Left renal cortex interstitium (tissue), 4 donors: ENCODE measurements around the gene COL4A2. TPM values are rescaled to one million over a fixed set of nuclear protein-coding genes. Genes with fewer than 3 reads are reported as not detected.

ENCODE experiments used
- DNase-seq, 4 donors: peaks; one replicate each; pipeline ENCODE4 v3.0.0-alpha.2; 2013; ENCODE audit warnings: low read depth in 4 of 4, low spot score in 2 of 4, missing footprints in 1 of 4
- polyA plus RNA-seq, 4 donors: library from polyadenylated mRNA; unstranded; fragments of 120-200 nt; gene quantifications; one replicate each; pipeline ENCODE4 v1.2.1, GENCODE V29; 2013; ENCODE audit not compliant: insufficient read length in 4 of 4

COL4A2 gene
- polyA plus RNA-seq, 4 donors, result 413 to 571 (median 494) TPM

GRCh38 chr13:110271313-110271712 lies 35.8 kb upstream of the COL4A2 start:
- DNase-seq, result no peak

- DNase-seq, result no peak
Measured at GRCh38 chr13:110272227-110272626, 34.9 kb upstream of the COL4A2 start.

GRCh38 chr13:110272651-110273050 lies 34.4 kb upstream of the COL4A2 start:
- DNase-seq, result no peak

GRCh38 chr13:110273254-110273653 lies 33.8 kb upstream of the COL4A2 start:
- DNase-seq, result no peak

- DNase-seq, result no peak
Measured at GRCh38 chr13:110274687-110275086, 32.4 kb upstream of the COL4A2 start.

- no peak for DNase-seq
Measured at GRCh38 chr13:110275931-110276552, 31.0 kb upstream of the COL4A2 start.

GRCh38 chr13:110276553-110276950 lies 30.5 kb upstream of the COL4A2 start:
- no peak for DNase-seq

- DNase-seq, result no peak
Measured at GRCh38 chr13:110277357-110277975, 29.6 kb upstream of the COL4A2 start.

- no peak for DNase-seq
Measured at GRCh38 chr13:110278859-110279258, 28.2 kb upstream of the COL4A2 start.

- DNase-seq, result no peak
Measured at GRCh38 chr13:110279684-110280083, 27.4 kb upstream of the COL4A2 start.

- DNase-seq, result no peak
Measured at GRCh38 chr13:110280231-110280813, 26.8 kb upstream of the COL4A2 start.

GRCh38 chr13:110280985-110281688 lies 25.9 kb upstream of the COL4A2 start:
- no peak for DNase-seq

- DNase-seq, result no peak
Measured at GRCh38 chr13:110281736-110282135, 25.3 kb upstream of the COL4A2 start.

GRCh38 chr13:110282316-110282841 lies 24.7 kb upstream of the COL4A2 start:
- DNase-seq, result no peak

- DNase-seq, result no peak
Measured at GRCh38 chr13:110283736-110284517, 23.2 kb upstream of the COL4A2 start.

- no peak for DNase-seq
Measured at GRCh38 chr13:110284779-110285484, 22.2 kb upstream of the COL4A2 start.

GRCh38 chr13:110285991-110286832 lies 20.9 kb upstream of the COL4A2 start:
- DNase-seq, result no peak

- no peak for DNase-seq
Measured at GRCh38 chr13:110286833-110287819, 20.0 kb upstream of the COL4A2 start.
